ENCODE measurements around the gene DENND2A.

GRCh38 chr7:140678081-140678815 lies 37.6 kb upstream of the DENND2A start:
- no peak for TF ChIP-seq CTCF (conservative IDR thresholded peaks at IDR 0.05 in 1 of 2, IDR thresholded peaks at IDR 0.05 in 1 of 2; ENCODE audit: extremely low read depth in 1 of 2, insufficient read depth in 1 of 2, low read depth in 1 of 2, low read length in 2 of 2)
- no peak for TF ChIP-seq EZH2 (IDR thresholded peaks at IDR 0.05; ENCODE audit: borderline replicate concordance, low read length)

All from mammary epithelial cell (primary cell).